Transverse colon (tissue), 4 donors: ENCODE results near the gene ILDR1. TPM values are rescaled to one million over a fixed set of nuclear protein-coding genes. Genes with fewer than 3 reads are reported as not detected.

ENCODE experiments used
- DNase-seq: peaks from one replicate; pipeline ENCODE4 v3.0.0-alpha.2; 2019
- H3K27ac ChIP-seq, 4 donors: fragments of 200-600 bp; sonication (generic); 2 replicates each; pipeline ENCODE4 v1.5.1; 2016 to 2018; ENCODE audit warnings: inconsistent platforms in 4 of 4
- H3K27me3 ChIP-seq: fragments of 200-600 bp; sonication (generic); 2 replicates; pipeline ENCODE4 v1.5.1; 2017; ENCODE audit warnings: inconsistent platforms
- H3K36me3 ChIP-seq, 4 donors: fragments of 200-600 bp; sonication (generic); 2 replicates each; pipeline ENCODE4 v1.5.1; 2017 to 2019; ENCODE audit warnings: inconsistent platforms in 4 of 4
- H3K4me1 ChIP-seq, 4 donors: fragments of 200-600 bp; sonication (generic); 2 replicates each; pipeline ENCODE4 v1.5.1; 2017 to 2020; ENCODE audit warnings: inconsistent platforms in 4 of 4
- H3K4me3 ChIP-seq, 4 donors: fragments of 200-600 bp; sonication (generic); 1 replicate in 1 of 4; 2 replicates in 3 of 4; pipeline versions ENCODE4 v1.5.1 to v1.6.1; 2017 to 2019; ENCODE audit warnings: inconsistent platforms in 4 of 4
- H3K9me3 ChIP-seq, 2 donors: fragments of 200-600 bp; sonication (generic); 2 replicates each; pipeline ENCODE4 v1.5.1; 2017 to 2019; ENCODE audit warnings: inconsistent platforms in 2 of 2
- CTCF ChIP-seq, 5 experiments: fragments of 200-600 bp in 3 of 5; fragments of 450-650 bp in 2 of 5; sonication (generic) in 3 of 5; IDR thresholded peaks; 1 replicate in 2 of 5; 2 replicates in 3 of 5; pipeline ENCODE4 v1.5.1; 2016 to 2017; ENCODE audit warnings: antibody characterized with exemption in 5 of 5, inconsistent platforms in 3 of 5, mild to moderate bottlenecking in 2 of 5, moderate library complexity in 1 of 5
- EP300 ChIP-seq: sonication (generic); formaldehyde crosslinking; IDR thresholded peaks from one replicate; pipeline ENCODE4 v1.6.1; 2017; ENCODE audit warnings: antibody characterized with exemption, low read depth
- POLR2A ChIP-seq: fragments of 450-650 bp; IDR thresholded peaks from one replicate; pipeline ENCODE4 v1.6.1; 2016; ENCODE audit warnings: antibody characterized with exemption, mild to moderate bottlenecking, moderate library complexity
- POLR2AphosphoS5 ChIP-seq, 3 donors: sonication (generic); formaldehyde crosslinking; IDR thresholded peaks; one replicate each; pipeline ENCODE4 v1.6.1; 2016; ENCODE audit warnings: antibody characterized with exemption in 3 of 3
- WGBS, 2 donors: methylation state at CpG; one replicate each; pipeline ENCODE4 v1.1.5; 2018; ENCODE audit warnings: low coverage in 1 of 2; 5-methylcytosine and 5-hydroxymethylcytosine counted together
- in situ Hi-C, 4 donors: fragments of 200-750 bp; cut with MboI; loops; one replicate each; pipeline versions ENCODE4 v1.15.0 to v1.15.1; 2017; ENCODE audit warnings: low sequenced_read_pairs in 3 of 4, low pct_ligation_motif_present in 1 of 4, low pct_unique_long_range_greater_than_20kb in 1 of 4
- intact Hi-C: fragments of 100-400 bp; cut with DNase I; formaldehyde crosslinking; loops from one replicate; pipeline ENCODE4 v1.15.1; 2023; ENCODE audit warnings: low total_unique reads
- total RNA-seq, 4 donors: library from RNA; depleted of rRNA; stranded (reverse); fragments of >200 nt; gene quantifications; one replicate each; pipeline ENCODE4 v1.1.0, GENCODE V29; 2016

Gene ILDR1
- total RNA-seq, 4 donors from 2014 or later: 13.8 to 27.7 (median 21.5) TPM

GRCh38 chr3:121957674-121958415, 64.2 kb downstream of the ILDR1 start:
- Histone ChIP-seq H3K36me3 (no peaks in the 10 kb centered on the region), H3K4me1 (no peaks in the 10 kb centered on the region), H3K9me3 (peaks cover under 1 to 5% of the 10 kb centered on the region in 2 donors), H3K27me3 (no peaks in the 10 kb centered on the region), H3K4me3 (no peak overlapping the region), H3K27ac (peak overlapping the region in 1 of 4 donors; percentile 9)
- in situ Hi-C loops (no loop called here), intact Hi-C loops (no loop called here)
- WGBS, 2 donors: 88 to 90% methylated on average over 2 of the region's 2 CpGs
- no peak for DNase-seq
- TF ChIP-seq POLR2A (no peak), CTCF (IDR thresholded peaks at IDR 0.05) (no peak), POLR2AphosphoS5 (IDR thresholded peaks at IDR 0.05) (no peak), EP300 (no peak)

GRCh38 chr3:121956363-121956762, 65.7 kb downstream of the ILDR1 start:
- in situ Hi-C loops: no loop called here
- TF ChIP-seq POLR2AphosphoS5 (IDR thresholded peaks at IDR 0.05) (no peak), POLR2A (no peak), EP300 (no peak), CTCF (IDR thresholded peaks at IDR 0.05) (no peak)
- no peak overlapping the region for H3K4me3 ChIP-seq
- H3K27me3 ChIP-seq: no peaks in the 10 kb centered on the region
- H3K9me3 ChIP-seq: peaks cover 9 to 14% of the 10 kb centered on the region in 2 donors
- H3K27ac ChIP-seq: no peak overlapping the region
- 78 to 81% methylated on average over 3 of the region's 3 CpGs for WGBS, 2 donors
- DNase-seq: no peak
- no peaks in the 10 kb centered on the region for H3K36me3 ChIP-seq
- intact Hi-C loops: no loop called here
- peaks cover 0 to 3% (median 0%) of the 10 kb centered on the region in 4 donors for H3K4me1 ChIP-seq

- in situ Hi-C loops: no loop called here
These were observed 70.6 kb downstream of the ILDR1 start for GRCh38 chr3:121951291-121951919.

More at GRCh38 chr3:121951291-121951919, 70.6 kb downstream of the ILDR1 start:
- no peak for TF ChIP-seq POLR2AphosphoS5 (IDR thresholded peaks at IDR 0.05)
- peak in 2 of 5 experiments; percentile 12 to 27 for TF ChIP-seq CTCF (IDR thresholded peaks at IDR 0.05)
- WGBS, 2 donors: 18 to 25% methylated on average over 1 of the region's 1 CpG
- H3K4me1 ChIP-seq: peaks cover 0 to 8% (median 4%) of the 10 kb centered on the region in 4 donors
- H3K27me3 ChIP-seq: no peaks in the 10 kb centered on the region
- H3K4me3 ChIP-seq: no peak overlapping the region
- DNase-seq: no peak
- intact Hi-C loops: no loop called here
- peak overlapping the region in 2 of 4 donors; percentile 39 to 54 for H3K27ac ChIP-seq
- peaks cover 9 to 14% of the 10 kb centered on the region in 2 donors for H3K9me3 ChIP-seq
- H3K36me3 ChIP-seq: no peaks in the 10 kb centered on the region
